RPMI7951 (cell line): ENCODE measurements around the gene ANKRD44. TPM values are rescaled to one million over a fixed set of nuclear protein-coding genes. Genes with fewer than 3 reads are reported as not detected.
A peak's percentile ranks its signal among the peaks of the same experiment; 100 is the strongest.

Experiments
- DNase-seq: peaks from one replicate; pipeline ENCODE4 v3.0.0-alpha.2; 2012; ENCODE audit warnings: low read depth
- total RNA-seq: library from RNA; depleted of rRNA; stranded (reverse); fragments of >200 nt; shearing (Covaris generic); gene quantifications from 2 replicates; pipeline ENCODE4 v1.2.3, GENCODE V29; 2014

ANKRD44 gene
- total RNA-seq, 1 experiment from 2014 or later: 11.3 TPM

DNA sequence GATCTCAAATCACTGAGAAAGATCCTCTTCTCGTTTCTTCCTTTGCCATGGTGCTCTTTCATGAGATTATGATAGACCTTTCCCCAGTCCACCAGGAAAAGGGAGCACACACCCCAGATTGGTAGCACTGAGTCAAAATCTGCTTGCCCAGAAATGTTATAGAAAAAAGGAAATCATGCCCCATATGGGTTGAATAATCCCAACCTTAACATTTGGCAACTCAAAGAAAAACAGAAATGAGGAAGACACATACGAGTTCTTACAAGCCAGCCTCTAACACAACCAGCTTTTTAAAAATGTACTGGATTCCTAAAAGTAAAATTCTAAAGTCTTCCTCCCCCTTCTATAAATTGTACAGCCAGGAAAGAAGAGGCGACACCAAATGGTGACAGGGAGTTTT lies 103.0 kb downstream of the ANKRD44 start:
- DNase-seq: no peak

DNA sequence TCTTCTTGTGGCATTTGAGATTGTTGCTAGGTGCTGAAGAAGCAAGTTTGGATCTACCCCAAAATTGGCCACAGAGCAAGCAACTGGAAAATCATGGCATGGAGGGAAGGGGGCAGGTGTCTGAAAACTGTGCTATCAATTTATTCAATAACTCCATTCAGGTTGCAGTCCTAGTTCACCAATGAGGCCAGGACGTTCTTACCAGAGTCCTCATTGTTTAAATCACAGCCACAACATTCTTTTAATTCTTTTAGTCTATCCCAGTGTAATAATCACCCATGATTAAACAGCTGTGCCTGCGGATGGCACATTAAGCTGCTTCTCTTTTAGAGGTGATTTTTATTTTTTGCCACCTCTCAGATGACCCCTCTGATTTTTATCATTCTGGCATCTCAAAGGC lies 103.5 kb downstream of the ANKRD44 start:
- no peak for DNase-seq

DNA sequence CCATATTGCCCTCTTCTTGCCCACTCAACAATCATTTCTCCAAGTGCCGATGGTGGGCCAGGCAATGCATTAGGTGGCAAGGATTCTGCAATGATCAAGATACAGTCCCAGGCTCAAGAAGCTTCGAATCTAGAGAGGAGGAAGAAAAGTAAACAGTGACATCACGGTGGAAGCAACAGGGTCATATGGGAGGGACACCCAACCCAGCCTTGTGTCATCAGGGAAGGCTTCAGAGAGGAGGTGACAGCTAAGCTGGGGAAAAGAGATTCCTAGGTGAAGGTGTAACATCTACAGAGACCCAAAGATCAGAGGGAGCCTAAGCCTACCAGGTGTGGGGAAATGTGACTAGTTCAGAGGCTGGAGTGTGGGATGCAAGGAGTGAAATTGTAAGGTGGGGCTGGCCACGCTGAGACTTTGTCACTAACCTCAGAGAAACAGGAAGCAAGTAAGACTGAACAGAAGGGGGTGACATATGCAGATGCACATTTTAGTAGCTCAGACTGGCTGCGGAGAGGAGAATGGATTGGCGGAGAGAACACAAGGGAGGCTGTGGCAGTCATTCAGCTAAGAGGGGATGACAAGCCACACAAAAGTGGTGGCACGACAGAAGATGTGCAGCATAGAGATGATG lies 104.9 kb downstream of the ANKRD44 start:
- DNase-seq: no peak

DNA sequence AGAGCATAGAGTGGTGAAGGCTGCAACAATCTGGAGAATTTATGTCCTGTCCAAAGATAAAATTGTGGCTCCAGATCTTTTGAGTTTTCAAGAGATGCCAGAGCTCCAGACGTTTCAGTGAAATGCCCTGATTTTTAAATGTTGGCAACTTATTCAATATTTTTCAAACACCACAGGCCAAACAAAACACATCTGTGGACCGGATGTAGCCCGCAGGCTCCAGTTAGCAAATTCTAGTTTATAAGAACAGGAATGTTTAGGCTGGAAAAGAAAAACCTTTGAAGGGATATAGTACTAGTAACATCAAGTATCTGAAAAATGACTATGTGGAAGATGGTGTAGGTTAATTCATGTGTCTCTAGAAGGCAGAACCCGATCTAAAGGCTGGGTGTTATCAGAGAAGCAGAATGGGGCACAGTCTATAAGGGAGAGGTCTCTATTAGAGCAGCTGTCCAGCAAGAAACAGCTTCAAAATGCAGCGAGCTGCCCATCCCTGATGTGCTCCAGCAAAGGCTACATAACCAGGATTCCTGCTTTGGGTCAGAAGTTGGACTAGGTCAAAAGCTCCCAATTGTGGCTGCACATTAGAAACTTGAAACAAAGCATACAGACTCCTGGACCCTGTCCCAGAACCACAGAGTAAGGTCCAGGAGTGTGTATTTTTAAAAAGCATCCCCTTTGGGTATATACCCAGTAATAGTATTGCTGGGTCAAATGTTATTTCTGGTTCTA lies 105.9 kb downstream of the ANKRD44 start:
- peak; percentile 35 for DNase-seq

DNA sequence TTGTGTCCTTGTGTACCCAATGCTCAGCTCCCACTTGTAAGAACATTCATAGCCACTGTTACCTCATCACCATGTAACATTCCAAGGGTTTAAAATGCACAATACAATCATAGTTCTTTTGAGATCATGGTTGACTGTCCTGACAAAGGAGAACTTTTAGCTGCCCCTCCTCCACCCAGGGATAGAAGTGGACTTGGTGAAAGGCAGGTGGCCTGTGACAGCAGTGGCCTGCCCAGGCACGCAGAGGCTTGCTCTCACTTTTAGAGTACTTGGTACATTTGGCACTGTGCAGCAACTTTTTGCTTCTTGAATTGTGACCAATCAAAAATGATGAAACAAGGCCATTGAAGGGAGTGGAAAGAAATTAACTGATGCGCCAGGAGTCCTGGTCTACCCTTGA lies 108.7 kb downstream of the ANKRD44 start:
- DNase-seq: no peak

DNA sequence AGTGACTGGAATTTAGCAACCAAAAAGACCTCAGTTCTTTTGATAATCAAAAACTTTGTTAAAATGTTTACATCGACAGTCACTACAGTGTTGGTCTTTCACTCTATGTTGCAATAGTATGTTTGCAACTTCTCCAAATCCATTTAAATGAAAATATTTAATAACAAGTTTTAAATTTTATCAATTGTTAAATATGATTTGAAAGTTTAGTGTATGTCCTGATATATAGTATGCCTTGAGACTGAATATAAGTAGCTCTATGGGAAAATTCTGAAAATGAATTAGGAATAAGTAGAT lies 109.9 kb downstream of the ANKRD44 start:
- DNase-seq: no peak

DNA sequence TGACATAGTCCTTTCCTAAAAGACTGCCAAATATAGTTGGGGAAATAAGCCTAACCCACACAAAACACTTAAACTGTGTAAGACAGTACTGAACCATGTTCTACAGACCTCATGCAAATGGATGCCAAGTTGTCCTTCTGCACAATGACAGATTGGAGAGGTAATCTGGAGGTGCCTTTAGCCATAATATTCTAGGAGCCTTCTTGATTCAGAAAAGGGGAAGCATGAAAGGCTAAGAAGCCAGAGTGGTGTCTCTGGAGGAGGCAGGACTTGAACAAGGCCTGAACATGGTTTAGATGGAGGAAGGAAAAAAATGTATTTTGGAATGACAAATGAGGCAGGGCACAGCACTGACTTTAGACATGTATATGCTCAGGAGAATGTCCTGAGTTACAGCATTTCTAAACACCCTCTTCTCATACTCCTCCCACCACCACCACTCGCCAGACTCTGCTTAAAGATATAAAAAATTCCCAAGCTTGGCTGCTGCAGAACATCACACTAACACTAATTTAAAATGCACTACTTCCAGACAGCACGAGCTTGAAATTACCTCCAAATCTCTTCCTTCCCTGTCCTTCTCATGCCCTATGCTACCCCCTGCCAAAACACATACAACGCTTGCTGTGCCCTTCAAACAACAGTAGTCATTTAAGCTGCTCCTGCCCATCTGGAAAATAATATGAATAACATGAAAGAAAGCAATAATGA lies 110.4 kb downstream of the ANKRD44 start:
- no peak for DNase-seq

DNA sequence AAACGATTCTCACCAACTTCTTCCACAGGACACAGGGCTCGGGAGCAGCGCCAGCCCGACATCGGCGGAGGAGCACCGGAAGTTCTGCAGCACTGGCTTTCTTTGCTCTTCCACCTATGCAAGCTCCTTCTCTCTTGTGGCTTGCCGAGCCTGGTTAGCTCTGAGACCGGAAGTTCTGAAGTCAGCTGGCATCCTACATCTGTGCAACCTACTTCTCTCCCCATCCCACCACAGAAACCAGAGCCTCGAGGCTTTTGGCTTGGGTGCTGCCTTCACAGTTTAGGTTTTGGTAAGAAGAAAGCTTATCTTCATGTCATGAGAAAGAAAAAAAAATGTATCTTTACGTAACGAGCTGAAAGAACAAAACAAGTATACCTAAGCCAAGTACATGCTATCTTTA lies 111.7 kb downstream of the ANKRD44 start:
- peak; percentile 81 for DNase-seq

DNA sequence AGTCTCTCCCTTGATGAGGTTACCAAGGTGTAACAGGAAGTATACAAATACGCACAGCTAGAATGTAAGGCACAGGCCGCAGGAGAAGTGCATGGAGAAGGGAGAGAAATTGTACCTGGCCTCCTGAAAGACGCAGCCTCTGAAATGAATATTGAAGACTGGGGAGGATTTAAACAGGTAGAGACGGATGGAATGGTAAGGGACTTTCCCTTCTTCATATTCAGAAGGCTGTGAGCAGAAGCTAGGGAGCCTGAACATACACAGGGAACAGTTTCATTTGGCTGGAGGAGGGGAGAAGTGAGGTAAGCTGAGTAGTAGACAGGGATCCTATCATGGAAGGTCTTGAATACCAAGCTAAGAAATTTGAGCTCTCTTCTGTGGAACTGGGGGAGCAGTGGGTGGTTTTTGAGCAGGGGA lies 112.7 kb downstream of the ANKRD44 start:
- no peak for DNase-seq

DNA sequence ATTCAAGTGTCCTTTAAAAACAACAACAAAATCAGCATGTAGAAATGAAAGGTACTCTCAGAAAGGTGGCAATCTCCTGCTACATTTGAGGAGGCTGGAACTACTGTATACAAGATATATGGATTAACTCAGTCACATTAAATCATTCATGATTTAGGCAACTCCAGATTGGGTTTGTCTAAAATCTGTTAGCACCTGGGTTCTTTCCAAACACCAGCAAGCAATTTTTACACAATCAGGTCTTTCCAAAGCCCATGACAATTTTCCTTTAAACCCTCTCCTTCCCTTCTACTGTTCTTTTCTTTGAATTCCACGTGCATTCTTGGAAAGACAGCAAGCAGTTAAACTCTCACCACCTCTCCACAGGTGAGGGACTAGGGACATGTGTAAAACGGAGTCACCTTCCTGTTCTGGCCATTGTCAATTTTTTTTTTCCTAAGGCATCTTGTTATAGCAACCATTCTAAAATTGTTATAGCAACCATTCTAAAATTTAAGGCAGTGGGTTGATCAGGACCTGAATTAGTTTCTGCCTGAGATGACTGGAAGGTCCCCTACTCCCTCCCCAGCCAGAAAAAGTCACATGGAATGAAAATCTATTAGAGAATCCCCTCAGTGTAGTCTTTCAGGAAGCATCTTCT lies 113.9 kb downstream of the ANKRD44 start:
- DNase-seq: no peak

DNA sequence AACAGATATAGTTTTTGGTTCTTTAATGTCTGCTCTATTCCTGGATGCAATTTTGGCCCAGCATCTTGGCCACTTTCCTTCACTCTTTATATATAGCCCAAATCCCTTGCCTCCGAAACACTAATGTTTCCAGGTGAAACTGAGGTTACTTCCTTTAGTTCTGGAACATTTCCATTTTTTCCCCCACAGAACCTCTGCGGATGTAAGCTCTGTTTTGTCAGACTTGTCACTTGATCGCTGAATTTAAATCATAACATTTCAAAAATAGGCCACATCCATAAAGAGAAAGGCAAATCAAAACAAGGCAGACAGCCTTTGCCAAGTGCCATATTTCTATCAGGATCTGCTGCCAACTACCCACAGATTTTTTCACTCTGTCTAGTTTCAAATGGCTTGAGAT lies 115.1 kb downstream of the ANKRD44 start:
- DNase-seq: no peak

DNA sequence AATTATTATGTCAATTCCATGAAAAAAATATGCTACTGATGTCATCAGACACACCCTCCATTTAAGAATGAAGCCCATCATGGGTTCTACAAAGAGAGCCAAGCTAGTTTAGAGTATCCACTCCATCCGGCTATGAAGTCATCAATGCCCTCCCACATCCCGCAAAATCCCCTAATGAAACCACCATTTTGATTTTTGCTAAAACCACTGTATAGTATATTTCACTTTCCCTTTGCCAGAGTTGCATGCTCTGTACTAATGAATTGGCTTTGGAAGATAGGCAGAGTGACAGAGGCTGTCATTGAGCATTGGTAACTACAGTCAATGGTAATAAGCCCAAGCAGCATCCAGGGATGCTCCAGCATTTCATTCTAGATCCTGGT lies 118.6 kb downstream of the ANKRD44 start:
- DNase-seq: no peak

DNA sequence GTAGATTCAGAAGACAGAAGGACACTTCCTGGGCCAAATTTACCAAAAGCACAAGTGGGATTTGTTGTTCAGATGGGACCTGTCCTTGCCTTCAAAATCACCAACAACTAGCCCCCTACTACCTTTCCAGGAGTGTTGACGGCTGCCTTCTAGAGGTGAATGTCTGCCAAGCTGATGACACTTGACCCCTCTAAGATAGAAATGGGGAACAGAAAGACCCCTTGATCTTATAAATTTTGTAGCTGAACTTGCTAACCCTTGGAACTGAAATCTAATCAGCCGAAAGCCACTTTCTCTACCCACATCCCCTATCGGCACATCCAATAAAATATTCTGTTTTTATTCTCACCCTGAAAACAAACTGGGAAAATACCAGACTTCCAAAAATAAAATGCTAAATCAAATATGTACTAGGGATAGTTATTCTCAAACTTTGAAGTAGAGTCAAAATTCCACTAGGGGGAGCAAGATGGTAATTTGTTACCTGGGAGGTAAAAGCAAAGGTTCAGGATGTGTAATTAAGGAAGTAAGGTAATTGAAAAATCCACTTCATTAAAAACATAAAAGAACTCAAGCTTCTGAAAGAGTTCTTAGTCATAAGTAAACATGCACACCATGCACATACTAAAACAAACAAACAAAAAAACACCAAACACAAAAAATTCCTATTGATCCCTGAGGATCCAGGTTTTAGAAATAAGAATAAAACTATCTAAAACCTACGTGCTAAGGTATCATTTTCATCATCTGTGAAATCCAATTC lies 119.2 kb downstream of the ANKRD44 start:
- DNase-seq: peak; percentile 37

DNA sequence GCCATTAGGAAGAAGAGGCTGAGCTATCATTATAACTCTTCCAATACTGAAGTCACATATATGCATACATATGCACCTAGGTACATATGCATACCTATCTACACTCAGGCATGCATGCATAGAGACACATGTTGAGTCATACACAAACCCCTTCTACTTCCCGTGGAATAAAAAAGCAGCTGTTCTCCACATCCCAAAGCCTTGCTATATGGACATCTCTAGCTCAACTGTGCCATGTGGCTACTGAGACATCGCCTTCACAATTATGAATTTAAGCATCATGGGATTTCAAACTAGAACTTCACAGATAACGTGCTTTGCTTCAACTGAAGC lies 120.5 kb downstream of the ANKRD44 start:
- DNase-seq: no peak

DNA sequence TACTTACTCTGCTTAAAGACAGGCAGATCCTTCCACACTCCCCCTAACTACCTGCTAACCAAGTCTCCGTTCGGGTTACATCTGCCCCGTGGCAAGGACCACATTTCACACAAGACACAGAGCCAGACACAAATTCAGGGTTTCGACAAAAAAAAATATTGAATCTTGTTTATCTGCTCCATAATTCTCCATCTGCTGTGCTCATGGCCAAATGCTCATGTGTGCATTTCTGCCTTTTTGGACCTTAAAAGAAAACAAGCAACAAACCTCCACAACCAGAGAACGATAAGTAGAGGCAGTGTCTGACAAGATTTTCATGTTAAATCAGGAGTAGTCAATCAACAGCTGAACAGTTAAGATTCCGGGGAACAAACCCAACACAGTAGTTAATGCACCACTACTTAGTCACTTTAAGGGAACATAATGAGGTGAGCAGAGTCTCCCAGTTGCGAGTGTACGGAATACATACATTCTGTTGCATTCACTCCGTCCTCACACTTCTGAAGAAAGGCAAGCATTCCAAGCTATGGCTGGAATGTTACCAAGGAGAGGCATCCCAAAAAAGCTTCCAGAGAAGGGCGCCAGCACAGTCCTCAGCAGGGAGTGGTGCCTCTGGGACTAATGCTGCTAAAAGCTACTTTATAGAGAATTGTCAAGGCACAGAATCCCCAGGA lies 121.0 kb downstream of the ANKRD44 start:
- DNase-seq: no peak

DNA sequence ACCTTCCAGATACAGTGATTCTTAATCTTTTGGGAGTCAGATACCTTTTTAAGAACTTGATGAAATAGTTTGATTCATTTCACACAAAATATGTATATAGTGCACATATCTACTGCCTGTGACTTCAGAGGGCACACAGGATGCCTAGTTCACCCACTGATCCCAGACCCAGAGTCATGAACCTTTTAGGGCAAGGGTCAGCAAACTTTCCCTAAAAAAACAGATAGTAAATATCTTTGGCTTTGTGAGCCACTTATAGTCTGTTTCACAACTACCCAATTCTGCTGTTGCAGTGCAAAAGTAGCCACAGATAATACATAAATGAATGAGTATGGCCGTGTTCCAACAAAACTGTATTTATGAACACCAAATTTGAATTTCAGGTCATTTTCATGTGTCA lies 124.9 kb downstream of the ANKRD44 start:
- DNase-seq: no peak

DNA sequence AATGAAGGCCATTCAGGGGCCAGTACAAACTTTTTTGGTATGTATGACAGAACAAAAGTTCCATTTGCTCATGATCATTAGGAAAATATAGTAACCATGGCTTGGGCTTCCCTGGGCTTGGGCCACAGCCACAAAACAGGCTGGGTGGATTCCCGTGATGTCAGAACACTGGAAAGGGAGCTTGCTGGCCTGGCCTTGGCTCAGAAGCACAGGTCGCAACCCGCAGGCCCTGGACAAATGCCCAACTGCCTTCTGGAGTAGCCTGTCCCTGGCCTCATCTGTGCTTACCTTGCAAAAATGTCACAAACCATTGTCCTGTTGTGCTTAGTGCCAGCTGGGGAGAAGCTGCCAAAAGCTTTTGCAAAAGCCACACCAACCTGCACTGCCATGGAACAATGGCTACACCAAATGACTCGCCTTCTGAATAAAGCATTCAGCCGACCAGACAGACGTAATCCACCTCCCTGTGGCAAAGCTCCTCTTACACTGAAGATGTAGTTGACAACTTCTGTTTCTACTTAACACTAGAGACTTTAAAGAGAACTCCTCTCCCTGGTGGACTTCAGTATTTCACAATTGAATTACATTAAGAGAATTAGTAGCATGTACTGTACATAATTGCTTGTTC lies 125.5 kb downstream of the ANKRD44 start:
- DNase-seq: peak; percentile 79

DNA sequence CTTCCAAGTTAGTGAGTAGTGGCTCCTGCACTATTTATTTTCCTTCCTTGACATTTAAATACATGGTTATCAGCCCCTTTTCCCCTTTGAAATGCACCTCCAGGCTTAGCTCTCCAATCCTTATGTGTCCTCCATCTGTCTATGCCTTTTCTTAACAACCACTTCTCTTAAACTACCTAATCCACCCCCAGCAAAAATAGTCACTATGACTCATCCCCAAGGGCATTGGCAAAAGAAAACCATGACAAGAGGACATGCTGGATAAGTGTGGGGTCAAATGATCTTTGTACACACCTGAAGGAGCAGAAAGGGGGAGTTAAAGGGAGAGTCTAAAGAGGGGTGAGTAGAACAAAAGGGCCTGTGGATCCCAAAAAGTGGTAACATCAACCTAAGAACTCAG lies 127.2 kb downstream of the ANKRD44 start:
- peak; percentile 62 for DNase-seq

DNA sequence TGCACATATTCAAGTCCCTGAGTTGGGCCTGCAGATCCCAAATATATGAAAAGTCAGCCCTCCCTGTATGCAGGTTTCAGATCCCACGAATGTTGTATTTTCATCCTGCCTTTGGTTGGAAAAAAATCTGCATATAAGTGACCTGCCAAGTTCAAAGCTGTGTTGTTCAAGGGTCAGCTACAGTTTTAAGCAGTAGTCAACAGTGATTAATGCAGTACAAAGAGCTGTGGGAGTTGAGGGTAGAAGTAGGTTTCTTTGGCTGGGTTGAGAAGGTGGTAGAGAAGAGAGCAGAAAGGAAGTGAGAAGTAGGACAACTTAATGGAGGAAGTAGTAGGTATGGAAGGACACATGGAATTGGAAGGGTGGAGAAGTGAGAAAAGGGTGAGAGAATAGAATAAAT lies 127.9 kb downstream of the ANKRD44 start:
- DNase-seq: no peak

DNA sequence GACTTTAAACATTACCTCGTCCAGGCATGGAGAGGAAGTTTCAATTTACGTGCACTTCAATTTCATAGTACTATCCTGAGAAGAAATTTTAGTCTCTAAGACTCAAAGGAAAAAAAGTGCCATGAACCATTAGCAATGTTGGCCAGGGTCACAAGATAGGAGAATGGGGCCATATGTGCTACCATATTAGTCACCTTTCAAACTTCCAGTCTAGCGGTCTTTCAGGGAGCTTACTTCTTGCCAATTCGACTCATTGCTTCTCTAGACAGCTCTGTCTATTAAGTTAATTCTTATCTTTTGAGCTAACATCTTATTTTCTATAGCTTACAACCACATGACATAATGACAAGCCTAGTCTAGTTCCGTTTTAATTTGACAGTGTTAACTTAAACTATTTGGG lies 129.1 kb downstream of the ANKRD44 start:
- DNase-seq: peak; percentile 72
